A549 (cell line): Measurements from ENCODE around the gene GLDC. TPM values are rescaled to one million over a fixed set of nuclear protein-coding genes. Genes with fewer than 3 reads are reported as not detected.

Source experiments
- BCL3 ChIP-seq: fragments of >200 bp; sonication (Bioruptor Twin); formaldehyde crosslinking; IDR thresholded peaks from 3 replicates; pipeline ENCODE4 v1.6.1; 2016
- BHLHE40 ChIP-seq: IDR thresholded peaks from 2 replicates; pipeline ENCODE4 v1.6.1; 2012; ENCODE audit warnings: low read depth, low read length, inconsistent platforms
- CBX2 ChIP-seq: fragments of 200-600 bp; sonication (generic); IDR thresholded peaks from 2 replicates; pipeline ENCODE4 v1.6.1; 2016; ENCODE audit warnings: low read depth, mild to moderate bottlenecking, borderline replicate concordance
- CBX8 ChIP-seq: fragments of 200-600 bp; sonication (generic); IDR thresholded peaks from 2 replicates; pipeline ENCODE4 v1.6.1; 2016
- CHD2 ChIP-seq: fragments of 150-350 bp; IDR thresholded peaks from 2 replicates; pipeline ENCODE4 v1.6.1; 2014; ENCODE audit warnings: low read length; ENCODE audit not compliant: partially characterized antibody
- CHD4 ChIP-seq: fragments of 200-600 bp; sonication (generic); IDR thresholded peaks from 2 replicates; pipeline ENCODE4 v1.6.1; 2016; ENCODE audit warnings: antibody characterized with exemption, mild to moderate bottlenecking, borderline replicate concordance
- CTCF ChIP-seq: fragments of >200 bp; sonication (Bioruptor Twin); formaldehyde crosslinking; IDR thresholded peaks from 3 replicates; pipeline ENCODE4 v1.5.1; 2016
- E2F6 ChIP-seq: IDR thresholded peaks from 2 replicates; pipeline ENCODE4 v1.6.1; 2012; ENCODE audit warnings: low read depth, borderline replicate concordance
- EHMT2 ChIP-seq: fragments of 200-600 bp; sonication (generic); IDR thresholded peaks from 2 replicates; pipeline ENCODE4 v1.6.1; 2016; ENCODE audit warnings: antibody characterized with exemption, low read depth, mild to moderate bottlenecking, moderate library complexity
- ELK1 ChIP-seq: fragments of 150-350 bp; IDR thresholded peaks from 2 replicates; pipeline ENCODE4 v1.6.1; 2014; ENCODE audit warnings: low read depth, mild to moderate bottlenecking, low read length
- EP300 ChIP-seq, 2 experiments: fragments of >200 bp; sonication (Bioruptor Twin); formaldehyde crosslinking; IDR thresholded peaks; 2 replicates in 1 of 2; 3 replicates in 1 of 2; pipeline ENCODE4 v1.6.1; 2016 to 2017
- FOSB ChIP-seq: fragments of 250-450 bp; sonication (Bioruptor Pico); IDR thresholded peaks from 2 replicates; pipeline ENCODE4 v1.5.0; 2020; ENCODE audit warnings: mild to moderate bottlenecking, moderate library complexity
- FOSL2 ChIP-seq, 2 experiments: fragments of 450-650 bp in 1 of 2; fragments of >200 bp in 1 of 2; sonication (Bioruptor Twin) in 1 of 2; formaldehyde crosslinking; IDR thresholded peaks; 2 replicates each; pipeline versions ENCODE4 v1.5.0 to v1.6.1; 2016 to 2020; ENCODE audit warnings: mild to moderate bottlenecking in 1 of 2, moderate library complexity in 1 of 2
- FOXS1 ChIP-seq: fragments of 250-450 bp; sonication (Bioruptor Pico); IDR thresholded peaks from 2 replicates; pipeline ENCODE4 v1.5.0; 2020; ENCODE audit warnings: mild to moderate bottlenecking, moderate library complexity
- HES2 ChIP-seq: fragments of >200 bp; sonication (Bioruptor Twin); formaldehyde crosslinking; IDR thresholded peaks from 2 replicates; pipeline ENCODE4 v1.6.1; 2016
- MAFK ChIP-seq: fragments of 450-650 bp; IDR thresholded peaks from 2 replicates; pipeline ENCODE4 v1.6.1; 2014; ENCODE audit not compliant: partially characterized antibody
- MAX ChIP-seq: IDR thresholded peaks from 2 replicates; pipeline ENCODE4 v1.6.1; 2012
- PHF8 ChIP-seq: fragments of 200-600 bp; sonication (generic); IDR thresholded peaks from 2 replicates; pipeline ENCODE4 v1.6.1; 2016; ENCODE audit warnings: low read depth, mild to moderate bottlenecking, antibody characterized with exemption, moderate library complexity, borderline replicate concordance
- POLR2A ChIP-seq: IDR thresholded peaks from 2 replicates; pipeline ENCODE4 v1.6.1; 2012; ENCODE audit warnings: mild to moderate bottlenecking, low read length
- RCOR1 ChIP-seq: fragments of 150-350 bp; IDR thresholded peaks from 2 replicates; pipeline ENCODE4 v1.6.1; 2014; ENCODE audit warnings: antibody characterized with exemption, low read length, low read depth
- REST ChIP-seq: fragments of 200-600 bp; sonication (generic); IDR thresholded peaks from 2 replicates; pipeline ENCODE4 v1.6.1; 2016; ENCODE audit warnings: antibody characterized with exemption, mild to moderate bottlenecking, moderate library complexity
- TFCP2L1 ChIP-seq: fragments of 250-450 bp; sonication (Bioruptor Pico); IDR thresholded peaks from 2 replicates; pipeline ENCODE4 v1.5.0; 2021; ENCODE audit warnings: mild to moderate bottlenecking
- TP53 ChIP-seq: fragments of 250-450 bp; sonication (Bioruptor Pico); IDR thresholded peaks from 2 replicates; pipeline ENCODE4 v1.5.0; 2021; ENCODE audit warnings: mild to moderate bottlenecking, moderate library complexity
- ZC3H11A ChIP-seq: fragments of 450-650 bp; IDR thresholded peaks from 2 replicates; pipeline ENCODE4 v1.6.1; 2014; ENCODE audit warnings: antibody characterized with exemption, mild to moderate bottlenecking
- ZSCAN20 ChIP-seq: fragments of 250-450 bp; sonication (Bioruptor Pico); IDR thresholded peaks from 2 replicates; pipeline ENCODE4 v1.8.0; 2022; ENCODE audit warnings: mild to moderate bottlenecking, moderate library complexity
- polyA plus RNA-seq, 4 experiments: library from polyadenylated mRNA; depleted of rRNA in 3 of 4; stranded (reverse); fragments of >200 nt; fragmentation: RNase III in 1 of 4; extraction: RNeasy Plus Mini Kit Qiagen cat#74134 plus additional on column Dnase treatment in 1 of 4; gene quantifications; 2 replicates in 3 of 4; 3 replicates in 1 of 4; pipeline ENCODE4 v1.2.3, GENCODE V29; 2011 to 2017

The GLDC gene
- polyA plus RNA-seq, 2 of the 4 experiments (the other 2 are of a cell fraction), result 16.7 to 18.8 TPM

GRCh38 chr9:6681147-6681956, 35.8 kb upstream of the GLDC start (continued):
- TF ChIP-seq TFCP2L1 (CRISPR knock-in tag), result no peak; the same call in 1 of the 2 replicates
- TF ChIP-seq MAFK, result no peak
- TF ChIP-seq REST, result peak; percentile 99
- TF ChIP-seq HES2, result no peak
- TF ChIP-seq CBX8, result no peak
- no peak for TF ChIP-seq TP53 (CRISPR knock-in tag)
- TF ChIP-seq POLR2A, result peak; percentile 58
- TF ChIP-seq CHD4, result no peak
- peak; percentile 71 for TF ChIP-seq PHF8
- no peak for TF ChIP-seq ZSCAN20 (CRISPR knock-in tag)
- TF ChIP-seq FOXS1 (CRISPR knock-in tag), result no peak
- no peak for TF ChIP-seq CBX2
- no peak for TF ChIP-seq CTCF
- no peak for TF ChIP-seq ELK1
- TF ChIP-seq E2F6, result peak; percentile 86; the same call in 1 of the 2 replicates
- TF ChIP-seq FOSB (CRISPR knock-in tag), result no peak
- peak; percentile 98 for TF ChIP-seq CHD2
- TF ChIP-seq EP300 (IDR thresholded peaks at IDR 0.05), result no peak
- TF ChIP-seq FOSL2 (IDR thresholded peaks at IDR 0.05), result no peak
- TF ChIP-seq FOSL2 (CRISPR knock-in tag; IDR thresholded peaks at IDR 0.05), result peak; percentile 79
- peak; percentile 91 for TF ChIP-seq MAX
- peak; percentile 92 for TF ChIP-seq BHLHE40
- no peak for TF ChIP-seq ZC3H11A
- TF ChIP-seq EHMT2, result no peak
- peak; percentile 70; the same call in 2 of the 3 replicates for TF ChIP-seq BCL3
- TF ChIP-seq RCOR1, result no peak
